H1 (cell line): Measurements from ENCODE around the gene TBC1D22A. TPM values are rescaled to one million over a fixed set of nuclear protein-coding genes. Genes with fewer than 3 reads are reported as not detected.

Source experiments
- CTCF ChIA-PET: fragments of 300-600 bp; sonication (Branson Sonifier 250); formaldehyde crosslinking; loops from one replicate; lab custom pipeline; 2021; ENCODE audit not compliant: partially characterized antibody; lab: Charles Lee
- POLR2A ChIA-PET: fragments of 300-600 bp; sonication (Branson Sonifier 250); formaldehyde crosslinking; loops from one replicate; lab custom pipeline; 2021; ENCODE audit warnings: inconsistent platforms; ENCODE audit not compliant: partially characterized antibody; lab: Charles Lee
- DNase-seq, 2 experiments: peaks; one replicate each; pipeline versions ENCODE4 v3.0.0 to v3.0.0-alpha.2; 2010 to 2022; ENCODE audit warnings: low spot score in 2 of 2, low read depth in 1 of 2, mixed read lengths in 1 of 2
- FAIRE-seq: peaks from 2 replicates; lab custom pipeline; 2011; peaks lifted over from hg19 to GRCh38; lab: Jason Lieb, UNC
- H2AFZ ChIP-seq: 2 replicates; pipeline ENCODE4 v1.8.1; 2012; ENCODE audit warnings: low read length, inconsistent platforms
- H2AK5ac ChIP-seq: 2 replicates; pipeline ENCODE4 v1.6.1; 2013; ENCODE audit warnings: low read depth, low read length
- H2BK120ac ChIP-seq: replicated peaks from 2 replicates; pipeline ENCODE3; 2013; ENCODE audit warnings: low read depth, low read length, inconsistent platforms
- H2BK12ac ChIP-seq: 2 replicates; pipeline ENCODE4 v1.6.1; 2013; ENCODE audit warnings: low read depth, low read length
- H2BK15ac ChIP-seq: 2 replicates; pipeline ENCODE4 v1.6.1; 2013; ENCODE audit warnings: low read length
- H2BK20ac ChIP-seq: 2 replicates; pipeline ENCODE4 v1.6.1; 2013; ENCODE audit warnings: low read length
- H2BK5ac ChIP-seq: 2 replicates; pipeline ENCODE4 v1.6.1; 2013; ENCODE audit warnings: low read depth, low read length
- H3K14ac ChIP-seq: 2 replicates; pipeline ENCODE4 v1.6.1; 2013; ENCODE audit warnings: inconsistent platforms; ENCODE audit not compliant: insufficient read length
- H3K18ac ChIP-seq: 2 replicates; pipeline ENCODE4 v1.6.1; 2013; ENCODE audit warnings: low read length; ENCODE audit errors: extremely low read depth
- H3K23ac ChIP-seq: 2 replicates; pipeline ENCODE4 v1.6.1; 2013; ENCODE audit warnings: inconsistent platforms; ENCODE audit not compliant: insufficient read length
- H3K23me2 ChIP-seq: 2 replicates; pipeline ENCODE4 v1.6.1; 2013; ENCODE audit warnings: low read depth, low read length
- H3K27ac ChIP-seq: 2 replicates; pipeline ENCODE4 v1.6.1; 2011; ENCODE audit warnings: low read depth, low read length, inconsistent platforms
- H3K27me3 ChIP-seq, 4 experiments: replicated peaks in 1 of 4; 1 replicate in 1 of 4; 2 replicates in 3 of 4; pipeline versions ENCODE4 v1.6.1 to v1.8.1; 2011 to 2013; ENCODE audit warnings: low read length in 3 of 4, mild to moderate bottlenecking in 3 of 4, inconsistent platforms in 2 of 4, mixed read lengths in 2 of 4, moderate library complexity in 1 of 4; ENCODE audit not compliant: control insufficient read depth in 3 of 4, insufficient read depth in 3 of 4; ENCODE audit errors: extremely low read depth in 1 of 4
- H3K36me3 ChIP-seq, 4 experiments: 2 replicates each; pipeline versions ENCODE4 v1.6.1 to v1.8.1; 2011 to 2013; ENCODE audit warnings: mild to moderate bottlenecking in 4 of 4, low read length in 3 of 4, moderate library complexity in 2 of 4, control low read depth in 1 of 4, inconsistent platforms in 1 of 4; ENCODE audit not compliant: insufficient read depth in 4 of 4, control insufficient read depth in 2 of 4
- H3K4ac ChIP-seq: replicated peaks from 2 replicates; pipeline ENCODE3; 2013; ENCODE audit warnings: low read length, low read depth, mixed read lengths, inconsistent platforms; ENCODE audit not compliant: insufficient read length
- H3K4me1 ChIP-seq, 4 experiments: replicated peaks in 1 of 4; 1 replicate in 1 of 4; 2 replicates in 3 of 4; pipeline versions ENCODE4 v1.6.1 to v1.8.1; 2011 to 2013; ENCODE audit warnings: low read length in 3 of 4, inconsistent platforms in 2 of 4, mixed read lengths in 1 of 4; ENCODE audit not compliant: insufficient read depth in 4 of 4, control insufficient read depth in 3 of 4
- H3K4me2 ChIP-seq, 2 experiments: 2 replicates each; pipeline versions ENCODE4 v1.6.1 to v1.8.1; 2011 to 2013; ENCODE audit warnings: low read depth in 2 of 2, low read length in 2 of 2, control low read depth in 1 of 2, inconsistent platforms in 1 of 2, mild to moderate bottlenecking in 1 of 2; ENCODE audit not compliant: insufficient read depth in 1 of 2
- H3K4me3 ChIP-seq, 4 experiments: fragments of 200-600, 300-600 bp in 1 of 4; sonication (generic), shearing (Covaris generic), sonication (Bioruptor Twin) in 1 of 4; 2 replicates each; pipeline versions ENCODE4 v1.5.1 to v1.8.1; 2011 to 2016; ENCODE audit warnings: low read length in 4 of 4, low read depth in 3 of 4, control low read depth in 2 of 4, inconsistent platforms in 2 of 4, mild to moderate bottlenecking in 2 of 4, mixed read lengths in 1 of 4, moderate library complexity in 1 of 4; ENCODE audit not compliant: insufficient read depth in 2 of 4; ENCODE audit errors: extremely low read depth in 1 of 4
- H3K56ac ChIP-seq: replicated peaks from 2 replicates; pipeline ENCODE3; 2013; ENCODE audit warnings: low read depth, mild to moderate bottlenecking, mixed read lengths, low read length, inconsistent platforms; ENCODE audit not compliant: insufficient read length
- H3K79me1 ChIP-seq: 2 replicates; pipeline ENCODE4 v1.6.1; 2013; ENCODE audit warnings: low read depth, low read length, control low read depth
- H3K79me2 ChIP-seq, 2 experiments: 2 replicates each; pipeline versions ENCODE4 v1.6.1 to v1.8.1; 2012 to 2013; ENCODE audit warnings: low read length in 2 of 2, mild to moderate bottlenecking in 2 of 2, inconsistent platforms in 1 of 2; ENCODE audit not compliant: insufficient read depth in 2 of 2, control insufficient read depth in 1 of 2
- H3K9ac ChIP-seq, 4 experiments: replicated peaks in 1 of 4; 1 replicate in 1 of 4; 2 replicates in 3 of 4; pipeline versions ENCODE4 v1.6.1 to v1.8.1; 2011 to 2013; ENCODE audit warnings: low read depth in 3 of 4, low read length in 3 of 4, control low read depth in 2 of 4, mild to moderate bottlenecking in 2 of 4, moderate library complexity in 2 of 4, inconsistent platforms in 1 of 4; ENCODE audit errors: extremely low read depth in 1 of 4
- H3K9me3 ChIP-seq, 2 experiments: 2 replicates each; pipeline versions ENCODE4 v1.6.1 to v1.8.1; 2012 to 2013; ENCODE audit warnings: mild to moderate bottlenecking in 2 of 2, moderate library complexity in 2 of 2, control low read depth in 1 of 2, inconsistent platforms in 1 of 2, low read depth in 1 of 2, low read length in 1 of 2, mixed read lengths in 1 of 2; ENCODE audit not compliant: insufficient read depth in 2 of 2
- H4K20me1 ChIP-seq, 2 experiments: replicated peaks in 1 of 2; 2 replicates each; pipeline versions ENCODE3 to v1.8.1; 2011 to 2013; ENCODE audit warnings: inconsistent platforms in 2 of 2, low read length in 2 of 2, mild to moderate bottlenecking in 1 of 2; ENCODE audit not compliant: insufficient read depth in 2 of 2, control insufficient read depth in 1 of 2
- H4K5ac ChIP-seq: 2 replicates; pipeline ENCODE4 v1.6.1; 2013; ENCODE audit warnings: low read length, low read depth, mixed read lengths, inconsistent platforms; ENCODE audit not compliant: insufficient read length
- H4K8ac ChIP-seq: 2 replicates; pipeline ENCODE4 v1.8.0; 2013; ENCODE audit warnings: mild to moderate bottlenecking, moderate library complexity, low read length, inconsistent platforms; ENCODE audit not compliant: insufficient read depth; ENCODE audit errors: extremely low read depth
- H4K91ac ChIP-seq: replicated peaks from 2 replicates; pipeline ENCODE3; 2013; ENCODE audit warnings: low read length, mixed read lengths, inconsistent platforms; ENCODE audit not compliant: insufficient read length
- BACH1 ChIP-seq: IDR thresholded peaks from 2 replicates; pipeline ENCODE4 v1.6.1; 2012; ENCODE audit warnings: low read length, improper control_type of control experiment
- EGR1 ChIP-seq: IDR thresholded peaks from 2 replicates; pipeline ENCODE4 v1.6.1; 2011; ENCODE audit warnings: low read depth, low read length, borderline replicate concordance
- FOSL1 ChIP-seq: IDR thresholded peaks from 2 replicates; pipeline ENCODE4 v1.6.1; 2011; ENCODE audit warnings: mild to moderate bottlenecking, low read depth, low read length, moderate library complexity; ENCODE audit not compliant: insufficient read depth
- KDM4A ChIP-seq: IDR thresholded peaks from one replicate; pipeline ENCODE4 v1.7.1; 2012; ENCODE audit warnings: low read depth, mild to moderate bottlenecking, moderate library complexity, low read length, inconsistent platforms; ENCODE audit not compliant: severe bottlenecking
- WGBS, 2 experiments: shearing (Covaris generic) in 1 of 2; methylation state at CpG; one replicate each; pipeline versions ENCODE4 v1.1.6 to v1.1.7; 2013 to 2015; ENCODE audit warnings: low lambda C conversion rate in 2 of 2, mixed read lengths in 2 of 2, inconsistent platforms in 1 of 2, low coverage in 1 of 2, missing lambda C conversion rate in 1 of 2; ENCODE audit not compliant: insufficient replicate concordance in 2 of 2, insufficient coverage in 1 of 2, insufficient read length in 1 of 2; ENCODE audit errors: extremely low coverage in 1 of 2, missing lambda C conversion rate in 1 of 2; 5-methylcytosine and 5-hydroxymethylcytosine counted together
- polyA plus RNA-seq, 7 experiments: library from polyadenylated mRNA; depleted of rRNA in 3 of 7; stranded (reverse) in 5 of 7; unstranded in 2 of 7; fragments of >200 nt in 5 of 7; fragments of 200-250 nt in 2 of 7; gene quantifications; 1 replicate in 5 of 7; 2 replicates in 1 of 7; 4 replicates in 1 of 7; pipeline versions ENCODE4 v1.2.1 to v1.2.3, GENCODE V29; 2011 to 2013; ENCODE audit warnings: missing spikeins in 2 of 7, mixed read lengths in 2 of 7
- total RNA-seq: library from RNA; stranded (reverse); fragmentation: NEBNext Ultra II Directional; extraction: Animal tissue kit (Norgen Biotek cat#: 25700); gene quantifications from 2 replicates; pipeline ENCODE4 v1.2.1, GENCODE V29; 2021

Gene TBC1D22A
- total and polyA plus RNA-seq, 2 of the 8 experiments (the other 6 are each of a cell fraction or from before 2014, with no cell fraction given), result 11.9 to 18.4 TPM

- H3K4me1 ChIP-seq, result peaks cover 0 to 2% (median 0%) of the 10 kb centered on the region in 4 experiments; a peak in 2 of 7 replicates
- FAIRE-seq (no peak), DNase-seq (no peak)
- no peak overlapping the region for H3K27ac ChIP-seq
- H3K27me3 ChIP-seq, result no peaks in the 10 kb centered on the region
- no peak overlapping the region for H2AFZ ChIP-seq
- CTCF ChIA-PET, result interaction anchor here (0.7 to 5.0 kb wide), 16 partner anchors 9 to 194 kb away, joined by 3 to 35 read pairs (median 5); no protein-coding TSS in a partner anchor
- H3K9ac ChIP-seq, result no peak overlapping the region
- H3K56ac ChIP-seq, result no peak overlapping the region
- 0 out of 2 replicates have a peak, but pooled peaks cover 4% of the 10 kb centered on the region for H3K79me1 ChIP-seq
- no peak overlapping the region for H2AK5ac ChIP-seq
- no peak overlapping the region for H2BK15ac ChIP-seq
- no peak overlapping the region for H3K4ac ChIP-seq
- no peak overlapping the region for H2BK12ac ChIP-seq
- H3K4me3 ChIP-seq, result no peak overlapping the region
- peaks cover 0 to 9% (median 3%) of the 10 kb centered on the region in 4 experiments; a peak in 2 of 8 replicates for H3K36me3 ChIP-seq
- no peak overlapping the region for H4K91ac ChIP-seq
- H3K23ac ChIP-seq, result no peak overlapping the region
- peaks cover 15 to 27% of the 10 kb centered on the region in 2 experiments for H3K9me3 ChIP-seq
- WGBS, 2 experiments, result 91% methylated on average over 1 of the region's 1 CpG; no CpG with 5 or more reads in 1 of the 2 experiments
- peaks cover 0 to 2% of the 10 kb centered on the region in 2 experiments for H4K20me1 ChIP-seq
- no peak overlapping the region for H3K18ac ChIP-seq
- H3K14ac ChIP-seq, result no peak overlapping the region
- H3K79me2 ChIP-seq, result peaks cover under 1 to 18% of the 10 kb centered on the region in 2 experiments
- no peak overlapping the region for H2BK20ac ChIP-seq
- H3K23me2 ChIP-seq, result peaks cover 7% of the 10 kb centered on the region
- no peak overlapping the region for H4K5ac ChIP-seq
- H2BK5ac ChIP-seq, result no peak overlapping the region
- no peak overlapping the region for H2BK120ac ChIP-seq
- no peak overlapping the region for H3K4me2 ChIP-seq
- POLR2A ChIA-PET, result interaction anchor here (0.7 to 1.2 kb wide), 6 partner anchors 8 to 26 kb away, joined by 3 to 4 read pairs (median 3); no protein-coding TSS in a partner anchor
- H4K8ac ChIP-seq, result no peak overlapping the region
- TF ChIP-seq FOSL1, result no peak
- no peak for TF ChIP-seq EGR1
- no peak for TF ChIP-seq BACH1
- no peak for TF ChIP-seq KDM4A
Observed at GRCh38 chr22:46758121-46758520, 4.3 kb upstream of the TBC1D22A start.
